Left ventricle myocardium inferior (tissue), 1 donor: ENCODE results near the gene TECPR2. TPM values are rescaled to one million over a fixed set of nuclear protein-coding genes. Genes with fewer than 3 reads are reported as not detected.

Experiments
- DNase-seq: peaks from one replicate; pipeline ENCODE4 v3.0.0-alpha.2; 2020
- H3K27ac ChIP-seq: fragments of 200-600 bp; replicated peaks from 2 replicates; pipeline ENCODE4 v1.8.0; 2021
- H3K27me3 ChIP-seq: fragments of 200-600 bp; 2 replicates; pipeline ENCODE4 v1.8.0; 2021; ENCODE audit warnings: low read depth
- H3K36me3 ChIP-seq: fragments of 200-600 bp; 2 replicates; pipeline ENCODE4 v1.8.0; 2021
- H3K4me1 ChIP-seq: fragments of 200-600 bp; 2 replicates; pipeline ENCODE4 v1.8.0; 2021
- H3K4me3 ChIP-seq: fragments of 200-600 bp; 2 replicates; pipeline ENCODE4 v1.8.0; 2021; ENCODE audit warnings: mild to moderate bottlenecking, moderate library complexity
- H3K9me3 ChIP-seq: fragments of 200-600 bp; replicated peaks from 2 replicates; pipeline ENCODE4 v1.8.0; 2021
- CTCF ChIP-seq: fragments of 200-600 bp; IDR thresholded peaks from 2 replicates; pipeline ENCODE4 v1.8.0; 2021; ENCODE audit warnings: antibody characterized with exemption, mild to moderate bottlenecking, borderline replicate concordance
- intact Hi-C: fragments of 100-400 bp; cut with micrococcal nuclease; formaldehyde crosslinking; loops from one replicate; pipeline ENCODE4 v1.11.0; 2022
- total RNA-seq: library from RNA; stranded (reverse); fragmentation: NEBNext Ultra II Directional; extraction: Animal tissue kit (Norgen Biotek cat#: 25700); gene quantifications from one replicate; pipeline ENCODE4 v1.2.1, GENCODE V29; 2021
- donor health status: DM: no; HTN: yes; CAD: no; lungs with severe emphysema.

The TECPR2 gene
- total RNA-seq, 1 donor from 2014 or later: 20.0 TPM

DNA sequence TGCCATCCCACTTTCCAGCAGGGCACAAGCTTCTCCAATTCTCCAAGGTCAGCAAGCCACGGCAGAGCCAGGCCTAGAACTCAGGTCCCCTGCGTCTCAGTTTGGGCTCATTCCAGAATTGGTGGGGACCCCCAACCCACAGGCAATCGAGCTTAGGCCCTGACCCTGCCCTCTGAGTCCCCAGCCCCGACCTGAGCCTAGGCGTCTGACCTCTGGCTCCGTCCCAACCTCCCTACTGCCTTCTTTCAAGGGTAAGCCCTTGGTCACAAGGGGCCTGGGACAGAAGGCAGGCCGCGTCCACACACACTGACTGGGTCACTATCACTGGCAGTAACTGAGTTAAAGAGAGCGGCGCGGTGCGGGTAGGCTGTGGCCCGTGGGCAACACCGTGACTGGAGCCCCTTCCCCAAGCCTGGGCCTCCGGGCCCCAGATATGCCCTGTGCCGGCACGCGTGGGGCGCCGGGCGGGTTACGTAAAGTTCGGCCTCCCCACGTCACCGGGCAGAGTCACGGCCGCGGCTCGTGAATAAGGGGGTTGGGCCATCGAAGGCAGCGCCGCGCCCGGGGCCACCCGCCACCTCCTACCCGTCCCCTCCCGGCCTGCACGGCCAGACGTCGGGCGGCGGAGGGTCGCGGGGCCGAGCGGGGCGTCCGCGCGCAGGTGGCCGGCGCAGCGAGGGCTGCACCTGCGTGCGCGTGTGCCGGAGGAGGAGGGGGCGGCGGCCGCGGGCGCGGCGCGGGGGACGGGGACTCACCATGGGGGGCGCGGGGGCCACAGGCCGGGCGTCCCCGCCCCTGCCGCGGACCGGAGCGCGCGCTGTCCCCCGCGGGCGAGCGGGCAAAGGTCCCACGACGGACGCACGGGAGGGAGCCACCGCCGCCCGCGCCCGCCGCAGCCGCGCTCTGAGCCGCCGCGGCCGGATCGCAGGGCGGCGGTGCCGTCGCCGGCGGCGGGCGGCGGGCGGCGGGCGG is 146.3 kb downstream of the TECPR2 start:
- Histone ChIP-seq H3K27me3 (no peaks in the 10 kb centered on the region), H3K36me3 (peaks cover 22% of the 10 kb centered on the region), H3K4me1 (peaks cover 63% of the 10 kb centered on the region), H3K4me3 (peak overlapping the region; percentile 73), H3K9me3 (no peaks in the 10 kb centered on the region), H3K27ac (peak overlapping the region; percentile 94)
- intact Hi-C loops: no loop called here
- TF ChIP-seq CTCF: no peak
- DNase-seq: peak; percentile 75

DNA sequence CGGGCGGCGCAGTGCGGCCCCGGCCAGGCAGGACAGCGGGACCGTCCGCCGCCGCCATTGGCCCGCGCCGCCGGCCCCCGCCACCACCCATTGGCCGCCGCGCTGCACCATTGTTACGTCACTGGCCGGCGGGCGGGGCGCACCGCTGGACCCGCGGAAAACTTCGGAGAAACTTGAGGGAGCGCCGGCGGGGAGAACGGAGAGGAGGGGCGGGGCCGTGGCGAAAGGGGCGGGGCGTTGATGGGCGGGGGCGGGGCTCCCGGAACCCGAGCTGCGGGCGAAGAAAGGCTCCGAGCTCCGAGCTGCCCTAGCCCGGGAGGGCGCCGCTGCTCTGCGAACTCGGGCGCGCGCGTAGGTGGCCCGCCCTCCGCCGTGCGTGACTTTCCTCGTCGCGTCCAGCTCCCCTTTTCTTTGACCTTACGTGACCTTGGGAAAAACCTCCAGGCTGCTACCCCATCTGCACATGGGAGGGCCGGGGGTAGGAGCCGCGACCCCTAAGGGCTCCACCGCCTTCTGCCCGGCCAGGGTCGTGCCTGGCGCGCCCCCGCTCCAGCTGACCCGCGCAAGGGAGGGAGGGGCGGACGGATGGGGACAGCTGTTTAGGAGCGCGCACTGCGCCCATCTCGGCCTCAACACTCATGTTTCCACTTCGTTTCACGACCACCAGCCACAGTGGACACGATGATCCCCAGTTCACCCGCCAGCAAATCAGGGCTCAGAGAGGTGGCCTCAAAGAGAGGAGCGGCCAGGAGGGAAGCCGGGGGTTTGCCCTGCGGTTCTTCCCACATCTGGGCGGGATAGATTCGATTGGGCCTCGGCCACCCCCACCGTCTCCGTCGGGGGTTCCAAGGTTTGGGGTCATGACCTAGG is 147.2 kb downstream of the TECPR2 start, which contains the start of gene ANKRD9:
Gene ANKRD9 (minus strand): TSS at position 31 of the 870 bp plus-strand sequence. CDS start 1,887 bp downstream, outside the sequence.
- peak; percentile 97 for DNase-seq
- H3K4me3 ChIP-seq: peak within 1 kb of the TSS; percentile 73
- peak within 1 kb of the TSS; percentile 94 for H3K27ac ChIP-seq
- H3K9me3 ChIP-seq: no peaks in the 10 kb centered on the region
- peaks cover 54% of the 10 kb centered on the region for H3K4me1 ChIP-seq
- no peaks in the 10 kb centered on the region for H3K27me3 ChIP-seq
- peaks cover 22% of the 10 kb centered on the region for H3K36me3 ChIP-seq
- TF ChIP-seq CTCF: no peak
- intact Hi-C loops: no loop called here

- H3K36me3 ChIP-seq: peaks cover 22% of the 10 kb centered on the region
- H3K27ac ChIP-seq: peak overlapping the region; percentile 91
- intact Hi-C loops: no loop called here
- peak overlapping the region; percentile 73 for H3K4me3 ChIP-seq
- peaks cover 45% of the 10 kb centered on the region for H3K4me1 ChIP-seq
- H3K27me3 ChIP-seq: no peaks in the 10 kb centered on the region
- peak; percentile 55 for DNase-seq
- H3K9me3 ChIP-seq: no peaks in the 10 kb centered on the region
- no peak for TF ChIP-seq CTCF
Observed at GRCh38 chr14:102510616-102511520, 148.1 kb downstream of the TECPR2 start.

- Histone ChIP-seq H3K36me3 (peaks cover 16% of the 10 kb centered on the region), H3K4me1 (peaks cover 42% of the 10 kb centered on the region), H3K9me3 (no peaks in the 10 kb centered on the region), H3K27ac (peak overlapping the region; percentile 91), H3K27me3 (no peaks in the 10 kb centered on the region), H3K4me3 (no peak overlapping the region)
- intact Hi-C loops: no loop called here
- no peak for DNase-seq
- no peak for TF ChIP-seq CTCF
Observed at GRCh38 chr14:102511538-102511937, 148.8 kb downstream of the TECPR2 start.
